ENCODE measurements around the gene LIPG. TPM values are rescaled to one million over a fixed set of nuclear protein-coding genes. Genes with fewer than 3 reads are reported as not detected.
"Not testable (repeated sequence)": the region's sequence is repeated elsewhere in the genome, so short reads cannot be mapped to it uniquely, and the experiment has no call there.

Gene LIPG
- total RNA-seq, 1 experiment from 2014 or later, result 86.7 TPM

GRCh38 chr18:49584394-49584793 is 22.5 kb downstream of the LIPG start:
- Mint-ChIP-seq H3K27me3 (ENCODE audit: insufficient read depth, unreplicated experiment) (no peaks in the 10 kb centered on the region), H3K9me3 (ENCODE audit: unreplicated experiment) (no peaks in the 10 kb centered on the region), H3K36me3 (ENCODE audit: insufficient read depth, unreplicated experiment) (peaks cover 85% of the 10 kb centered on the region), H3K4me3 (ENCODE audit: unreplicated experiment) (no peak overlapping the region), H3K27ac (ENCODE audit: unreplicated experiment) (no peak overlapping the region), H3K4me1 (ENCODE audit: low read depth, unreplicated experiment) (no peaks in the 10 kb centered on the region)
- ChIA-PET CTCF (no interaction called here), POLR2A (no interaction called here)
- no peaks in the 10 kb centered on the region for H3K36me3 ChIP-seq (ENCODE audit: control insufficient read depth, insufficient read depth, low read length)
- intact Hi-C loops (cut with micrococcal nuclease; ENCODE audit: unreplicated experiment), result no loop called here
- DNase-seq, result no peak
- TF ChIP-seq, protein P1, sequence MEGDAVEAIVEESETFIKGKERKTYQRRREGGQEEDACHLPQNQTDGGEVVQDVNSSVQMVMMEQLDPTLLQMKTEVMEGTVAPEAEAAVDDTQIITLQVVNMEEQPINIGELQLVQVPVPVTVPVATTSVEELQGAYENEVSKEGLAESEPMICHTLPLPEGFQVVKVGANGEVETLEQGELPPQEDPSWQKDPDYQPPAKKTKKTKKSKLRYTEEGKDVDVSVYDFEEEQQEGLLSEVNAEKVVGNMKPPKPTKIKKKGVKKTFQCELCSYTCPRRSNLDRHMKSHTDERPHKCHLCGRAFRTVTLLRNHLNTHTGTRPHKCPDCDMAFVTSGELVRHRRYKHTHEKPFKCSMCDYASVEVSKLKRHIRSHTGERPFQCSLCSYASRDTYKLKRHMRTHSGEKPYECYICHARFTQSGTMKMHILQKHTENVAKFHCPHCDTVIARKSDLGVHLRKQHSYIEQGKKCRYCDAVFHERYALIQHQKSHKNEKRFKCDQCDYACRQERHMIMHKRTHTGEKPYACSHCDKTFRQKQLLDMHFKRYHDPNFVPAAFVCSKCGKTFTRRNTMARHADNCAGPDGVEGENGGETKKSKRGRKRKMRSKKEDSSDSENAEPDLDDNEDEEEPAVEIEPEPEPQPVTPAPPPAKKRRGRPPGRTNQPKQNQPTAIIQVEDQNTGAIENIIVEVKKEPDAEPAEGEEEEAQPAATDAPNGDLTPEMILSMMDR (IDR thresholded peaks at IDR 0.05; ENCODE audit: insufficient read depth in 1 of 2, low read depth in 1 of 2, low read length in 1 of 2, severe bottlenecking in 1 of 2, unreplicated experiment in 1 of 2), result no peak
- no peaks in the 10 kb centered on the region for H3K4me1 ChIP-seq
- H3K4me3 ChIP-seq (ENCODE audit: low read depth, low read length), result no peak overlapping the region
- H3K27me3 ChIP-seq (replicated peaks; ENCODE audit: control insufficient read depth, insufficient read depth, low read length), result no peaks in the 10 kb centered on the region
- H3K9me3 ChIP-seq, result no peaks in the 10 kb centered on the region
- BruUV-seq (replicated peaks), result no TSS peak

GRCh38 chr18:49584951-49585350 is 23.1 kb downstream of the LIPG start:
- H3K4me3 Mint-ChIP-seq (ENCODE audit: unreplicated experiment); DNase-seq; H3K4me3 ChIP-seq (ENCODE audit: low read depth, low read length); H3K27me3 ChIP-seq (replicated peaks; ENCODE audit: control insufficient read depth, insufficient read depth, low read length); H3K27ac Mint-ChIP-seq (ENCODE audit: unreplicated experiment); BruUV-seq (replicated peaks); POLR2A ChIA-PET; H3K9me3 Mint-ChIP-seq (ENCODE audit: unreplicated experiment); H3K9me3 ChIP-seq; H3K4me1 ChIP-seq; CTCF ChIA-PET; H3K4me1 Mint-ChIP-seq (ENCODE audit: low read depth, unreplicated experiment); intact Hi-C loops (cut with micrococcal nuclease; ENCODE audit: unreplicated experiment); H3K27me3 Mint-ChIP-seq (ENCODE audit: insufficient read depth, unreplicated experiment); H3K36me3 ChIP-seq (ENCODE audit: control insufficient read depth, insufficient read depth, low read length): not testable (repeated sequence)
- H3K36me3 Mint-ChIP-seq (ENCODE audit: insufficient read depth, unreplicated experiment), result peaks cover 85% of the 10 kb centered on the region

GRCh38 chr18:49585781-49586663 is 24.2 kb downstream of the LIPG start:
- POLR2A ChIA-PET, result no interaction called here

More at GRCh38 chr18:49585781-49586663, 24.2 kb downstream of the LIPG start:
- intact Hi-C loops (cut with micrococcal nuclease; ENCODE audit: unreplicated experiment), result no loop called here
- Histone ChIP-seq H3K9me3 (no peaks in the 10 kb centered on the region), H3K4me3 (ENCODE audit: low read depth, low read length) (no peak overlapping the region), H3K36me3 (ENCODE audit: control insufficient read depth, insufficient read depth, low read length) (no peaks in the 10 kb centered on the region; the same call in 1 of the 2 replicates), H3K4me1 (no peaks in the 10 kb centered on the region), H3K27me3 (replicated peaks; ENCODE audit: control insufficient read depth, insufficient read depth, low read length) (no peaks in the 10 kb centered on the region)
- no peak overlapping the region for H3K4me3 Mint-ChIP-seq (ENCODE audit: unreplicated experiment)
- no peaks in the 10 kb centered on the region for H3K9me3 Mint-ChIP-seq (ENCODE audit: unreplicated experiment)
- peaks cover 83% of the 10 kb centered on the region for H3K36me3 Mint-ChIP-seq (ENCODE audit: insufficient read depth, unreplicated experiment)
- no peaks in the 10 kb centered on the region for H3K27me3 Mint-ChIP-seq (ENCODE audit: insufficient read depth, unreplicated experiment)
- H3K4me1 Mint-ChIP-seq (ENCODE audit: low read depth, unreplicated experiment), result peaks cover 6% of the 10 kb centered on the region
- CTCF ChIA-PET, result no interaction called here
- BruUV-seq (replicated peaks), result no TSS peak
- no peak for DNase-seq
- no peak overlapping the region for H3K27ac Mint-ChIP-seq (ENCODE audit: unreplicated experiment)
- TF ChIP-seq, protein P1 (IDR thresholded peaks at IDR 0.05; ENCODE audit: insufficient read depth in 1 of 2, low read depth in 1 of 2, low read length in 1 of 2, severe bottlenecking in 1 of 2, unreplicated experiment in 1 of 2), result no peak
